Astrocyte of the cerebellum (primary cell): ENCODE results near the gene RARB.
A peak's percentile ranks its signal among the peaks of the same experiment; 100 is the strongest.

ENCODE experiments used
- DNase-seq: peaks from one replicate; pipeline ENCODE4 v3.0.0-alpha.2; 2011; ENCODE audit warnings: low read depth
- H3K4me3 ChIP-seq: 2 replicates; pipeline ENCODE4 v1.5.1; 2011; ENCODE audit warnings: mild to moderate bottlenecking, low read depth, low read length, moderate library complexity
- in situ Hi-C: cut with HindIII; loops from 2 replicates; pipeline ENCODE4 v1.10.0; 2017; ENCODE audit warnings: low sequenced_read_pairs
- TF ChIP-seq, protein P1 (sequence below): IDR thresholded peaks from 2 replicates; pipeline ENCODE4 v1.5.1; 2012; ENCODE audit warnings: low read length, low read depth, moderate library complexity, mild to moderate bottlenecking; ENCODE audit errors: missing control alignments

RARB gene

DNA sequence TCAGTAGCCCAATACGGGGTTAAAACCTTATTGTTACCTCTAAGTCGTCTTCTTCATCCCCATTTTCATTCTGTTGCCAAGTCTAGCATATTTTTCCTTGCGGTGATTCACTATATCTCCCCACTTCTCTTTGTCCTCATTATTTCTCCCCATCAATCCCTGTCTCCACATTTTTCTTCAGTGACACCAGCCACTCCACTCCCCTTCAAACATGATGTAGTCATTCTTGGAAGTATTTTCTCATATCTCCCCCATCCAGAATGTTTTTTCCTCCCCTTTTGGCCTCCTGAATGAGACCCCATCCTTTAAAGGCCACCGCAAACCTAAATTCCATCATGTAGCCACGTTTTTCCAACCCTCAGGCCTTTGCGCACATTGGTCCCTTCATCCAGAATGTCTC lies 130.7 kb downstream of the RARB start:
- no peak overlapping the region for H3K4me3 ChIP-seq
- TF ChIP-seq, protein P1, sequence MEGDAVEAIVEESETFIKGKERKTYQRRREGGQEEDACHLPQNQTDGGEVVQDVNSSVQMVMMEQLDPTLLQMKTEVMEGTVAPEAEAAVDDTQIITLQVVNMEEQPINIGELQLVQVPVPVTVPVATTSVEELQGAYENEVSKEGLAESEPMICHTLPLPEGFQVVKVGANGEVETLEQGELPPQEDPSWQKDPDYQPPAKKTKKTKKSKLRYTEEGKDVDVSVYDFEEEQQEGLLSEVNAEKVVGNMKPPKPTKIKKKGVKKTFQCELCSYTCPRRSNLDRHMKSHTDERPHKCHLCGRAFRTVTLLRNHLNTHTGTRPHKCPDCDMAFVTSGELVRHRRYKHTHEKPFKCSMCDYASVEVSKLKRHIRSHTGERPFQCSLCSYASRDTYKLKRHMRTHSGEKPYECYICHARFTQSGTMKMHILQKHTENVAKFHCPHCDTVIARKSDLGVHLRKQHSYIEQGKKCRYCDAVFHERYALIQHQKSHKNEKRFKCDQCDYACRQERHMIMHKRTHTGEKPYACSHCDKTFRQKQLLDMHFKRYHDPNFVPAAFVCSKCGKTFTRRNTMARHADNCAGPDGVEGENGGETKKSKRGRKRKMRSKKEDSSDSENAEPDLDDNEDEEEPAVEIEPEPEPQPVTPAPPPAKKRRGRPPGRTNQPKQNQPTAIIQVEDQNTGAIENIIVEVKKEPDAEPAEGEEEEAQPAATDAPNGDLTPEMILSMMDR, result no peak
- in situ Hi-C loops, result no loop called here
- DNase-seq, result no peak

DNA sequence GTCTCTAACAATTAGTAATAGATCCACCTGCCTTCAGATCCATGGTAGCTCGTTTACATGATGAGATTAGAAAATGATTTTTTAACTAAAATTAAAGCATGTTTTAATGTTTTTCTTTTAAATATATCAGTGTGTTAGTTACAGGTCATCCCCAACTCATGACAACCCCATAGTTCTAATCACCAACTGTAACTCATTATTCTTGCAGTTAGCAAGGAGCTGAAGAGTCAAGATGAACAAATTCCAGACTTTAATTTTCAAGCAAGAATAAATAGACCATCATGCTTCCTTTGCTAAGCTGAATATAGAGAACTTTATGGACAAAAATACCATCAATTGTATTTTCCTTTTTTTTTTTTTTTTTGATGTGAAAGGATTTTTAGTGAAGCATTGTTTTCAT lies 135.5 kb downstream of the RARB start:
- H3K4me3 ChIP-seq, result no peak overlapping the region
- in situ Hi-C loops, result no loop called here
- TF ChIP-seq, protein P1, result no peak
- DNase-seq, result no peak

DNA sequence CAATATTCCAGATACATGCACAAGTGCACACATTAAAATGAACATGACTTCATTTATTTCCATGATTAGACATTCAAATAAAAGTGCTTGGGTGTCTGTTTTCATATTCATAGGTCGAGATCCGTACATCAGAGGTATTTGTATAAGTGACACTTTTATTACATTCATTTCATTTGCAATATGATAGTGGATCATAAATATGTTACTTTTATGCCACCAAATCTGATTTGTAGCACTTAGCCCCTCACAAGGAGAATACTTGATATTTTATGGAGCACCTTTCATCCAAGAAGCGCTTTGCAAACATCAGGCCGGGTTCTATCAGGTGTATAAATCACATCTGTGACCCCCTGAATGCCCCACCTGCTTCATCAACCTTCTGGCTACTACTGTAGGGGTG lies 136.0 kb downstream of the RARB start:
- H3K4me3 ChIP-seq, result no peak overlapping the region
- in situ Hi-C loops, result no loop called here
- TF ChIP-seq, protein P1, result no peak
- DNase-seq, result no peak

DNA sequence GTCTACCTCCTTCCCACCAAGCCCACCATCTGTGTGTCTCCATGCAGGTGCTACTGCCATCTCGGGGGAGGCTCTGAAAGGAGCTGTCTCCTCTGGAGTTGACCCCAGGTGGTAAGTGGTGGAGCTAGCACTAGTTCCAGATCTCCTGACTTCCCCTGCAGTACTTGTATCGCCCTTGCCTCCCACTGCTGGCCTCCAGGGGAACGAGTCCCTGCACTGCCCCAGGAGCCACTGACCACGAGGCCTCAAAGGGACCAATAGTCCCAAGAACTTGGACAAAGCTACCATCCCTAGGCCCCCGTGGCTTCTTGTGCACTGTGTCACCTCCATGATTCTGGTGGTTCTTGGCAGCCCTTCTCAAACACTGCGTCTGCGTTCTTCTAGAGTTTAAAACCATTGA lies 137.7 kb downstream of the RARB start:
- no peak overlapping the region for H3K4me3 ChIP-seq
- DNase-seq, result no peak
- TF ChIP-seq, protein P1, result no peak
- in situ Hi-C loops, result no loop called here

DNA sequence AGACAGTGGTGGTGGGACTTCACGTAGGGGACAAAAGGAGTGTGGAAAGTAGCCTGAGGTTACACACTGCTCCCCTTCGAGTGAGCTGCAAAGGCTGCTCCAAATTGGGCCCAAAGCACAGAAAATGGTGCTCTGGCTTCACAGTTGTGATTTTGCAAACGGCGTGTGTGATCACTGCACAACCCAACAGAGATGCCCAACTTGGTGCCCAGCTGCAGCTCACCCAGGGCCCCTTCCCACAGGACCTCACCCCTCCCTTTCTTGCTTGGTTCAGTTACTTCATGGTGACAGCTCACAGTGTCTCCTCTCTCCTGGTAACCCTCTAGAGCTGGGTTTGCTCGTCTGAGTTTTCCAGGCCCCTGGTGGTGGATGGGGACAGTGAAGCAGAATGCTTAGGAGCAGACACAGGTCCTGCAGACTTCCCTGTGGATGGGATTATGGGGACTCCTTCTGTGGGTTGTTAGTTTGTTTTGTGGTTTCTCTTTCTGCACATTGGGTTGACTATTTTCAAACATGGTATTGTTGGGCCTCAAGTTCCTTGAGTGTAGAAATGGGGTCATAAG lies 138.4 kb downstream of the RARB start:
- no peak for DNase-seq

DNA sequence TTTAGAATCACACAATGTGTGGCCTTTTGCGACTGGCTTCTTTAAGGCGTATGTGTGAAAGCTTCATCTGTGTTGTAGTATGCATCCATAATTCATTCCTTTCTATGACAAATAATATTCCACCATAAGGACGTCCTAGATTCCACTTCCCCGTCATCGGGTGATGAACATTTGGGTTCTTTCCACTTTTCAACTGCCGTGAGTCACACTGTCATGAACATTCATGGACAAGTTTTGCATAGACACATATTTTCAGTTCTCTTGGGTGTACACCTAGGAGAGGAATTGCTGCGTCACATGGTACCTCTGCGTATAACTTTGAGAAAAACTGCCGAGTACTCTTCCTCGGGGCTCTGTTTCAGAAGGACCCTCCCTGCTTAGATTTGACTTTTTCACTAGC lies 139.3 kb downstream of the RARB start:
- TF ChIP-seq, protein P1, result no peak
- DNase-seq, result no peak
- H3K4me3 ChIP-seq, result no peak overlapping the region
- in situ Hi-C loops, result no loop called here

More for the DNA sequence above, 138.4 kb downstream of the RARB start:
- in situ Hi-C loops, result no loop called here
- TF ChIP-seq, protein P1, result peak; percentile 28
- no peak overlapping the region for H3K4me3 ChIP-seq
